Activated CD8-positive, alpha-beta T cell treated with anti-CD3 and anti-CD28 coated beads for 36 hours (primary cell): ENCODE measurements around the gene DVL3. TPM values are rescaled to one million over a fixed set of nuclear protein-coding genes. Genes with fewer than 3 reads are reported as not detected.

ENCODE experiments used
- ATAC-seq: fragments of 200-7000 bp; cut with Tn5 transposase; one replicate; pipeline ENCODE4 v1.10.0; 2021; ENCODE audit warnings: mild to moderate bottlenecking, moderate library complexity
- CTCF ChIA-PET: fragments of 350-600 bp; sonication (Branson Sonifier 250); formaldehyde crosslinking; loops from one replicate; lab custom pipeline; 2021; ENCODE audit warnings: antibody characterized with exemption; lab: Charles Lee
- POLR2A ChIA-PET: fragments of 350-600 bp; sonication (Branson Sonifier 250); formaldehyde crosslinking; loops from one replicate; lab custom pipeline; 2021; ENCODE audit warnings: antibody characterized with exemption; lab: Charles Lee
- DNase-seq: peaks from one replicate; pipeline ENCODE4 v3.0.0-alpha.2; 2020
- H3K27ac Mint-ChIP-seq: one replicate; pipeline ENCODE4 v1.8.0; 2021; ENCODE audit warnings: mild to moderate bottlenecking, mixed read lengths
- H3K27me3 Mint-ChIP-seq: one replicate; pipeline ENCODE4 v1.8.0; 2021; ENCODE audit warnings: mixed read lengths
- H3K36me3 Mint-ChIP-seq: one replicate; pipeline ENCODE4 v1.8.0; 2021; ENCODE audit warnings: low read depth, mixed read lengths
- H3K4me1 Mint-ChIP-seq: one replicate; pipeline ENCODE4 v1.8.0; 2021; ENCODE audit warnings: low read depth, mixed read lengths
- H3K4me3 Mint-ChIP-seq: one replicate; pipeline ENCODE4 v1.8.0; 2021; ENCODE audit warnings: mild to moderate bottlenecking, moderate library complexity, mixed read lengths
- H3K9me3 Mint-ChIP-seq: one replicate; pipeline ENCODE4 v1.8.0; 2021; ENCODE audit warnings: mixed read lengths
- CTCF ChIP-seq: fragments of 200-600 bp; IDR thresholded peaks from one replicate; pipeline ENCODE4 v1.8.0; 2022; ENCODE audit warnings: antibody characterized with exemption, mild to moderate bottlenecking
- intact Hi-C: fragments of 100-400 bp; cut with micrococcal nuclease; formaldehyde crosslinking; loops from one replicate; pipeline ENCODE4 v1.10.0; 2022
- total RNA-seq, 2 experiments: library from RNA; stranded (reverse); gene quantifications; one replicate each; pipeline ENCODE4 v1.2.3, GENCODE V29; 2021

The DVL3 gene
- total RNA-seq, 2 experiments from 2014 or later: 21.2 to 25.9 TPM

DNA sequence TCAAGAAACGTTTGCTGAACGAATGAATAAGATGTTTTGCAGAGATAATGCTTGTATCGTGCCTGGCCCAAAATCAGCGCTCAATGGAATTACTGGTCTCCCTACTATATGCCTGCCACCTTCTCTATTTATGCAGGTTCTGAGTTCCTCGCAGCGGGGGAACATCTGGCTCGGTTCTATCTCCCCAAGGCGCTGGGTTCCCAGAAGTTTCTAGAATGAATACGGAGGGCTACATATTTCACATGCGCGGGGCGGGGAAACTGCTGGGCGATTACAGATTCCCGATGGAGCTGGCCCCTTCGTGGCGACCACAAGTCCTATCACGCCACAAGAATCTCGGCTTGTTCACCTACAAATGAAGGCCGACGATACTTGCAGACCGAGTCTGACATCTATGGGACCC is 20.4 kb upstream of the DVL3 start:
- TF ChIP-seq CTCF: no peak
- Mint-ChIP-seq H3K9me3 (no peaks in the 10 kb centered on the region), H3K27ac (peak overlapping the region; percentile 91), H3K36me3 (peaks cover 17% of the 10 kb centered on the region), H3K4me1 (peaks cover 28% of the 10 kb centered on the region), H3K27me3 (no peaks in the 10 kb centered on the region), H3K4me3 (peak overlapping the region; percentile 88)
- POLR2A ChIA-PET: interaction anchor here (0.7 to 3.6 kb wide), 8 partner anchors 10 to 435 kb away, joined by 3 to 40 read pairs (median 4); partner anchors contain the start of gene ABCF3
- ATAC-seq: peak; percentile 35
- CTCF ChIA-PET: interaction anchor here (0.7 to 1.5 kb wide), 7 partner anchors 10 to 250 kb away, joined by 3 to 5 read pairs (median 4); partner anchors contain the start of genes ABCC5 and PARL
- intact Hi-C loops: loop anchor here (2.0 to 10.0 kb wide), 2 partner anchors 114 to 240 kb away; partner anchors contain the start of genes ALG3 and EEF1AKMT4
- no peak for DNase-seq

- Mint-ChIP-seq H3K27me3 (no peaks in the 10 kb centered on the region), H3K9me3 (no peaks in the 10 kb centered on the region), H3K36me3 (peaks cover 21% of the 10 kb centered on the region), H3K4me3 (peak within 1 kb of the TSS; percentile 88), H3K27ac (peak within 1 kb of the TSS; percentile 91), H3K4me1 (peaks cover 28% of the 10 kb centered on the region)
- ChIA-PET CTCF (interaction anchor here (0.7 to 1.5 kb wide), 10 partner anchors 9 to 250 kb away, joined by 3 to 5 read pairs (median 4); partner anchors contain the start of genes ABCC5, EEF1AKMT4 and PARL), POLR2A (interaction anchor here (0.7 to 3.6 kb wide), 9 partner anchors 10 to 436 kb away, joined by 3 to 40 read pairs (median 3); partner anchors contain the start of genes ABCC5 and ABCF3)
- TF ChIP-seq CTCF: no peak
- peak; percentile 92 for DNase-seq
- ATAC-seq: peak; percentile 87
- intact Hi-C loops: loop anchor here (2.0 to 10.0 kb wide), 2 partner anchors 113 to 241 kb away; partner anchors contain the start of genes ALG3 and EEF1AKMT4
These were observed 19.8 kb upstream of the DVL3 start, which contains the start of gene EIF2B5 for GRCh38 chr3:184135149-184135910. TSS of gene EIF2B5 (plus strand) at chr3:184135358. CDS start at chr3:184135386, 28 bp downstream.

DNA sequence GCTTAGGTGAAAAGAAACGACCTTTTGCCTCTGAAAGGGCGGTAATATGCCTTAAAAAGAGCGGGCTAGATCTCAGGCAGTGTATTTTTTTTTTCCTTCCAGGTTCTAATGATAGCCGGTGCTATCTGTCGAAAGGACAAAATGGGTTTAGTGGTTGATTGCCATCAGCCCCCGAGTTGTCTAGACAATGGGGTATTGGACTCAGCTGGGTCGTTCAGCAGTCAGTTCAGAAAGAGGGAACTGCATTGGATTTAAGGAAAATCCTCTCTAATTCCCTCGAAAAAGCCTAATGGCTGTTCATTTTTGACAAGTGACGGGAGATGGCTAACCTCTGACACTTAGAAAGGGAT is 19.3 kb upstream of the DVL3 start:
- no peak for TF ChIP-seq CTCF
- POLR2A ChIA-PET: interaction anchor here (0.8 to 3.6 kb wide), 6 partner anchors 9 to 118 kb away, joined by 3 to 40 read pairs (median 7); partner anchors contain the start of genes ABCC5 and ABCF3
- Mint-ChIP-seq H3K4me1 (peaks cover 28% of the 10 kb centered on the region), H3K27me3 (no peaks in the 10 kb centered on the region), H3K27ac (peak overlapping the region; percentile 91), H3K36me3 (peaks cover 21% of the 10 kb centered on the region), H3K9me3 (no peaks in the 10 kb centered on the region), H3K4me3 (peak overlapping the region; percentile 88)
- no peak for ATAC-seq
- CTCF ChIA-PET: interaction anchor here (0.7 to 1.1 kb wide), 4 partner anchors 9 to 114 kb away, joined by 3 to 4 read pairs (median 4); partner anchors contain the start of gene EEF1AKMT4
- no peak for DNase-seq
- intact Hi-C loops: loop anchor here (2.0 to 10.0 kb wide), 2 partner anchors 113 to 241 kb away; partner anchors contain the start of genes ALG3 and EEF1AKMT4

GRCh38 chr3:184140436-184140835 is 14.7 kb upstream of the DVL3 start:
- TF ChIP-seq CTCF: no peak
- no peak overlapping the region for H3K27ac Mint-ChIP-seq
- no peaks in the 10 kb centered on the region for H3K27me3 Mint-ChIP-seq
- peaks cover 47% of the 10 kb centered on the region for H3K36me3 Mint-ChIP-seq
- no peak overlapping the region for H3K4me3 Mint-ChIP-seq
- ChIA-PET CTCF (no interaction called here), POLR2A (no interaction called here)
- ATAC-seq: no peak
- H3K4me1 Mint-ChIP-seq: peaks cover 20% of the 10 kb centered on the region
- intact Hi-C loops: no loop called here
- H3K9me3 Mint-ChIP-seq: no peaks in the 10 kb centered on the region
- no peak for DNase-seq
